DMS53 treated with DMSO at 0.1 percent for 48 hours (cell line): ENCODE results near the gene TAOK3.

ENCODE experiments used
- DNase-seq: peaks from one replicate; lab custom pipeline; 2025; ENCODE audit not compliant: unreplicated experiment; lab: John Stamatoyannopoulos, UW

Gene TAOK3

GRCh38 chr12:118219772-118220171, 152.9 kb downstream of the TAOK3 start:
- DNase-seq: no peak

DNA sequence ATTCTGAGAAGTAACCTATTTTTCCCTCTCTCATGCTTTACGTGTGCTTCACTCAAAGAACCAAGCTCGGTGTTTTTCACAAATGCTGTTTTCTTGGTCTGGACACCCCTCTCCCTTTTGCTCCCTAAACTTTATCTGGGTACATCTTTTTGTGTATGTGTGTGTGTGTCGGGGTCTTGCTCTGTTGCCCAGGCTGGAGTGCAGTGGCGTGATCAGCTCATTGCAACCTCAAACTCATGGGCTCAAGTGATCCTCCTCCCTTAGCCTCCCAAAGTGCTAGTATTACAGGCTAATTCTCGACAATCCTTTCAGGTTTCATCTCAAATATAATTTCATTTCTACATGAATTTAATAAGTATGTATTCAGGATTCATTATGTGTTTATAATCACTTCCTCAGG, 153.6 kb downstream of the TAOK3 start:
- DNase-seq: no peak

GRCh38 chr12:118213452-118213851, 159.3 kb downstream of the TAOK3 start:
- DNase-seq: no peak

- no peak for DNase-seq
Measured at GRCh38 chr12:118212606-118213005, 160.1 kb downstream of the TAOK3 start.

- no peak for DNase-seq
Measured at GRCh38 chr12:118206107-118206412, 166.6 kb downstream of the TAOK3 start.

DNA sequence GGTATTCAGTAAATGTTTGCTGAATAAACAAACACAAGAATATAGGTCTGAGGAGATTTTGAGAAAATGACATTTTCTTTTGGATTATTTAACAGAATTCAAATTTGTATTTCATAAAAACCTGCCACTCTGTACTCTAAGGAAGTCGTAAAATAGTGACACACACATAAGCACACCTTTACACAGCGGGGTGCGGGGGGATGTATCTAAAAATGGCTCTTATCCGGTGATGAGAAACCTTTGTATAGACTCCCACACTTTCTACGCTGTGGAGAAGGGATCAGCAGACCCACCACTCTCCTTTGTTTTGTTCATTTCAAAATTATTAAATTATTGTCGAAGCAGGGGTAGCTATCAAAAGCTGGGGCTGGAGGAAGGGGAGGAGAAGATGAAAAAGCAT, 178.7 kb downstream of the TAOK3 start:
- no peak for DNase-seq

DNA sequence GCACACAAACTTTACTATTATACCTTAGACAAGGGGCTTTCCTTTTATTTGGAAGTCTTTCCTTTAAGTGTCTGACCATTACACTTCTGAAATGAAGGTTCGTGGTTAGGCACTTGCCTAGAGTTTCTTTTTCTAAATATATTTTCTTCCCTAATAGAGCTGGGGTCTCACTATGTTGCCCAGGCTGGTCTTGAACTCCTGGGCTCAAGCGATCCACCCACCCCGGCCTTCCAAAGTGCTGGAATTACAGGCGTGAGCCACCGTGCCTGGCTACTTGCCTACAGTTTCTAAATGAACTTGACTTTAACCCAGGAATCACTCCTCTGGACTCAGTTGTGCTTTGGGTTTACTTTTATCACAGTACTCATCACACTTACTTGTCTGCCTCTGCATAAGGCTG, 179.2 kb downstream of the TAOK3 start:
- no peak for DNase-seq

GRCh38 chr12:118190266-118190665, 182.4 kb downstream of the TAOK3 start:
- DNase-seq: no peak

DNA sequence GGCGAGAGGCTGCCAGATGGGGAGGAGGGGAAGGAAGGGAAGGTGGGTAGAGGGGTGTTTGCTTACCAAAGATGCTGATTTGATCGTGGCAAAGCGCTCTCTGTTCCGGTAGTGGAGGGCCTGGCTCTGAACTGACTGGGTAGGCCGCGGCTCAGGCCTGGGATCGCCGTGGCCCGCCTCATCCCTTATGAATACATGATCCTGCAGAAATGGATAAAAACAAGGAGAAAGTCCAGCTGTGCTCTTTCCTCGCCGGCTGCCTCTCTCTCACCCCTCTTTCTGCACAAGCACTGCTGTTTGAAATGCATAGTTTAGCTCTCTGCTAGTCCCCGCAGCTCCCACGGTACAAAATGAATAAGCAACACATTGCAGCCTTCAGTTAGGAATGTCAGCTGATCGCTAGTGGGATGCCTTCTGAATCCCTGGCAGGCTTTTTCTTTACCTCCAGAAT, 182.9 kb downstream of the TAOK3 start:
- DNase-seq: no peak

GRCh38 chr12:118188690-118189371, 183.9 kb downstream of the TAOK3 start:
- no peak for DNase-seq

DNA sequence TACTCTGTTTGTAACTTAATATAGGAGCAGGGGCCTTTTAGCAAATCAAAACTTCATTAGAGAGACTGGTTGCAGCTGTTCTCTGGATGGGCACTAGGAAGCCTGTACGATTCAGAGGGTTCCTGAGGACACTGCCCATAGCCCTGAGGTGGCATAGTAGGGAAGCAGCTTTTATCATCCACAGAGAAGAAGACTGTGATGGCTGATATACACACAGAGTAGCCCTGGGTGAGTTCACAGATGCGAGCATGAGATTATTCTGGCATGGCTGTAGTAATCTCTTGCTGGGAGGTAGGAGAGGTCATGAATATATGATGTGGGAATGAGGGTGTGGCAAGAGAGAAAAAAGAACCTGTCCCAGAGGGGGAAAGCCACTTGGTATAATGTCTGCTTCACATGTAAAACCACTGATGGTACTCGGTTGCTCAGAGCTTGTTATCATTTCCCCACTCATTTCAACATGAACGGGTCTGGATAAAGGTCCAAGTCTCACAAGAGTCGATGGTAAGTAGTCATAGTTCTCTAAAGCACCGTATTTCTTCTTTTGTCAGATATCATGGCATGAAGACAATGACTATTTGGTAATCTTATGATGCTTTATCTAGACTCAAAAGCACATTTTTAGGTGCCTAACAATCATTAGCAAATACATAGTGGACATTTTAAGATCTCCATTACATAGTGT, 184.8 kb downstream of the TAOK3 start:
- no peak for DNase-seq

DNA sequence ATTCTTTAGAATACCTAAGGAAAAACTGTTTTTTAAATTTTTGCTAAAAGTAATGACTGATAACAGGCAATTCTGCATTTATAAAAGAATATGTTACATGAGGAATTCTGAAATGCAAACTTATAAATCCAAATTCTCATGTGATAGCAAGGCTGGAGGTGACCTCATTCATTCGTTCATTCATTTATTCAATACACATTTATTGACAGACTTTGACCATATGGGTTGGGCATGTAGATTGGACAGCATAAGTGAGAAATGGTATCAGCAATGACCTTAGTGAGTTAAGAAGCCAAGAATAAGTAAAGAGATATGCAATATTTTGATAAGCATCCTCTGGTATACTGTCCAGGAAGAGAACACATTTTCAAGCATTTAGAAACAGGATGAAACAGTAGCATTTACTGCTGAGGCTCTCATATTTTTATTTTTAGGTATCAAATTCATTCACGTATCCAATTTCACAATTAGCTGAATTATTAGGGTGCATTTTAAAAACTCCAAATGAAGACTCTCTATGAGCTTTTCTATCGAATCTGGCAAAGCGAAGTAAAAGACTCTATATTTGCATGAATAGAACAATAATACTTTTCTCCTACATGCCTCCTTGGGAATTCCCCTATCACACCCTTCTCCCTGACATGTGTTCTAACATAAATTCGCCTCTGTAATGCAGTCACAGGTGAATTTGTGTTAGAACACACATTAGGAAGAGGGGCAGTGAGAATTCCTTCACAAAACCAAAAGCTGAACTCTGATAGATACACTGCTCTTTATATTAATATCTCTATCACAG, 186.9 kb downstream of the TAOK3 start:
- no peak for DNase-seq

DNA sequence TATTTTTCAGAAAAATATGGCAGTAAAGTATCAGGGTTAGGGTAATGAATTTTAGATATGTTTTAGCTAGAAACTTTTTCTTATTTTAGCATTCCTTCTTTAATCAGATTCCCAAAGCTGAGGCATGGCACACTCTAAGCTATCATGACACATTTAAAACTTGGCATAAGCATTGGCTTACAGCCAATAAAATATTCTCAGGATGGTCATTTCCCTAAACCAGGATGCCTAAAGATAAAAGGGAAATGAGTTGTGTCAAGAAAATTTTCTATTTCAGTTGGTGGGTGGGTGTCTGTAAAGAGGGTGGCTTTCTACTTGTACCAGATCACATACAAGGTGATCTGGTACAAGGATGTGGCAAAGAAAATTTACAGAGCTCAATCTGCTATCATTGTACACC, 189.0 kb downstream of the TAOK3 start:
- DNase-seq: no peak

GRCh38 chr12:118183155-118183554, 189.6 kb downstream of the TAOK3 start:
- DNase-seq: no peak

DNA sequence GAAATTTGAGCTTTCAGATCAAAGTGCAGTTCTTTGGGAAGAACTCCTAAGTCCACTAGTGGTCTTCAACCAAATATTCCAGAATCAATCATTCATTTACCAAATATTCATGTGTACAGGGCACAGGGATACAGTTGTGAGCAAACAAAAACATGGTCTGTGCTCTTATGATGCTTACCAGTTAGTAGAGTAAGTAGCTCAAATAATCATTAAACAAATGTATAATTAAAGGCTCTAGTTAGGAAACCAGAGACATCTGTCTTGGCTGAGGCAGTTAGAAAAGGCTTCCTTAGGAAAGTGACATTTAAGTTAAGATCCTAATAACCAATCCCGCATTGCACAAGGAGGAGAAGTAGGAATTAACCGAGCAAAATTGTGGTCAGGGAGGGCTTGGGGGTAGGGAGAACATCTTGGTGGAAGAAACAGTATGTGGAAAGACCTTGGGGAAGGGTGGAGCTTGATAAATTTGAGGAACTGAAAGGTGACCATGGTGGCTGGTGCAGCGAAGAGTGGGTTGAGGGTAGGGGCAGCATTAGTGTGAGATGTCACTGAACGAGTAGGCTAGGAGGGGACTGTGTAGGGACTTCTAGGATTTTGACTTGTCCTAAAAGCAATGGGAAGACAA, 196.8 kb downstream of the TAOK3 start:
- DNase-seq: no peak

- no peak for DNase-seq
Measured at GRCh38 chr12:118166946-118167345, 205.8 kb downstream of the TAOK3 start.

DNA sequence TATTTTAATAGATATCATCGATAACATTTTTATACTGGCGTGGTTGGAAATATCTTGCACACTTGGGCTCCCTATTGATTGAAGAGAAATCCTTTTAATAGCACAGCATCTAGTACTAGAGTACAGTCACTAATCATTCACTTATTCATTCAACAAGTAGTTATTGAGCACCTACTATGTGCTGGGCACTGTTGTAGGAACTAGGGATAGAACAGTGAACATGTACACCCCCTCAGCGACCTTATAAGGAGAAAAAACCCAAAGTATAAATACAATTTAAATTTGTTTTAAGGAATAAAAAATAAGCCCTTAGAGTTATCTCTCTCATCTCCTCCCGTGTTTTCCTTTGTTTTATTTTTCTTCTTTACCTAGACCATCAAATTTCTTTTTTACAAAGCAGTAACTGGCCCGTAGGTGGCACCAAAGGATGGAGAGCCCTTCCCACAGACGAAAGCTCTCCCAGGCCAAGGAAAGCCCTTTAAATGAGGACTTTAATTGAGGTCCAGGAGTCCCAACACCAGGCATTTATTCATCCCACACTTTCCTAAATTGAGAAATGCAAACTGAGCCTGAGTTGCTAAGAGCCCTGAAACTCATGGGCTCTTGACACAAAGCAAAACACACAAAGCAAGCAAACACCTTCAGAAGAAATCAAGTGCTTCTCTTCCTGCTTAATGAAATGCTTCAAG, 207.8 kb downstream of the TAOK3 start:
- DNase-seq: peak; percentile 7

- DNase-seq: no peak
Measured at GRCh38 chr12:118160536-118160935, 212.2 kb downstream of the TAOK3 start.

DNA sequence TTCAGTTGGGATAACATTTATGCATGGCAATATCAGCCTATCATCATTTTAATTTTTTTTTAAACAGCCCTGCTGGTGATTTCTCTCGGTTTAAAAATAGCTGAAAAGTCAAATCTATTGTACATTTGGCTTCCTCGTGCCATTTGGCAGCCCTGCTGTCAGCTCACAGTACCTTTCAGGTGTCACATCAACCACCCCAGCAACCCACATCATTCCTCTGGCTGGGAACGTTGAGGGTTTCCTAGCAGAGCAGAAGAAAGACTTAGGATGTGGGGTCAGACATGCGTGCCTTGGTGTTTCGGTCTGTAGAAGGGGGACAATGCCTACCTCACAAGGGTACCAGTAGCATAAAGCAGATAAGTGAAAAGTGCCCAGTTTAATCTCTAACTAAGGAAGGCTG, 221.0 kb downstream of the TAOK3 start:
- no peak for DNase-seq

DNA sequence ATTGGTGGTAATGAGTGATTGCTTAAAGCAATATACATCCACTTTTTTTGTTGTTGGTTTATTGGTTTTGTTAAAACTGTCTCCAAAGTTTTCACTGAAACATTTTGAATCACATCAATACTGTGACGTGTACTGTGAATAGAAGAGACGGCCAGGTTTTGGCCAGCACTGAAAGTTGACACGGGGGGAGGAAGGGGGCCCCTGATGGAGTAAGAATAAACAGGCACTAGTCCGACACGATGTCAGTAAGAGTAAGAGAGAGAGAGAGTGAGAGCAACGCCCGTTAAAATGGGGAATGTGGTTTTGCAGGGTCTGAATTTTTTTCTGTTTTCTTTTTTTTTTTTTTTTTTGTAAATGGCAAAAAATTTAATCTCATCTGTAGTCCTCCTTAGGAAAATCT, 222.1 kb downstream of the TAOK3 start:
- DNase-seq: no peak

DNA sequence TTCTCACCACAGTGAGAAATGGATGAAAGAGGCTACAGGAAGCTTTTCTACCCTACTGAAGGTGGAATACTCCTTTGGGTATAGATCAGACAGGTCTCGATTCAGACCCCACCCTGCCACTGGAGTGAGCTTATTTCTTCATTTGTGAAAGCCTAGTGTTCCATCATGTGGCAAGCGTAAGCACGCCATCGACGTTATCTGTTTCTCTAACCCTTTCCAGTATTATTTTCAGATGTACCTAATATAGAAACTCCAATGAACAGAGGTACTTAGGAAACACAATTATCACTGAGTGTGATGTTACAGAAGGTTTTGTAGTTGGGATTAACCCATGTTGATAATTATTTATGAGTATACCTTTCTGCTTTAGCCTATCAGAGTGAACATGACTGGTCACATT, 224.4 kb downstream of the TAOK3 start:
- DNase-seq: no peak
